ENCODE data around the gene DRAM2. TPM values are rescaled to one million over a fixed set of nuclear protein-coding genes. Genes with fewer than 3 reads are reported as not detected.

Gene DRAM2
- total and polyA plus RNA-seq, 2 donors from 2014 or later: 31.9 to 54.5 TPM

DNA sequence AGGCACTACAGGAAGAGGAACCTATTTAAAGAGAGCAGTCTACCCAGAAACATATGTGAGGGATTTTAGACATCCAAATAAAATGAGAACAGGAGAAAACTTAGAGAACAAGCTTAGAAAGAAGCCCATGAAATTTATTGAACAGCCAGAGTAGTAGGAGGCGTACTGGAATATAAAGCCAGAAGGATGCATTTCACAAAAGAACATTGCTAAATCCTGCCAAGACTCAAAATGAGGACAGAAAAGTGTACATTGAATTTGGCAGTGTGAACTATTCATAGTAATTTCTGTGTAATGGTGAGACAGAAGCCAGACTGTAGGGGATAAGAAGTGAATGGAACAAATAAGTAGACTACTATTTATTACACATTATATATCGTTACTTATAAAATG, 22.6 kb upstream of the DRAM2 start:
- H3K27ac ChIP-seq (ENCODE audit: low read depth in 2 of 2, low read length in 2 of 2): no peak overlapping the region
- no peak for DNase-seq
- H3K9me3 ChIP-seq (ENCODE audit: control insufficient read depth in 2 of 3, insufficient read depth in 1 of 3, low read length in 3 of 3): no peaks in the 10 kb centered on the region
- H3K27me3 ChIP-seq (ENCODE audit: control insufficient read depth, insufficient read depth, low read length): no peaks in the 10 kb centered on the region
- H3K9ac ChIP-seq (ENCODE audit: low read length in 3 of 3): no peak overlapping the region
- no peaks in the 10 kb centered on the region for H3K4me1 ChIP-seq (ENCODE audit: control insufficient read depth in 2 of 3, insufficient read depth in 2 of 3, low read depth in 1 of 3, low read length in 3 of 3)
- H3K36me3 ChIP-seq (ENCODE audit: control insufficient read depth in 2 of 3, insufficient read depth in 3 of 3, low read length in 3 of 3): peaks cover 3 to 6% (median 4%) of the 10 kb centered on the region in 3 donors
- FAIRE-seq: no peak
- TF ChIP-seq, protein P1, sequence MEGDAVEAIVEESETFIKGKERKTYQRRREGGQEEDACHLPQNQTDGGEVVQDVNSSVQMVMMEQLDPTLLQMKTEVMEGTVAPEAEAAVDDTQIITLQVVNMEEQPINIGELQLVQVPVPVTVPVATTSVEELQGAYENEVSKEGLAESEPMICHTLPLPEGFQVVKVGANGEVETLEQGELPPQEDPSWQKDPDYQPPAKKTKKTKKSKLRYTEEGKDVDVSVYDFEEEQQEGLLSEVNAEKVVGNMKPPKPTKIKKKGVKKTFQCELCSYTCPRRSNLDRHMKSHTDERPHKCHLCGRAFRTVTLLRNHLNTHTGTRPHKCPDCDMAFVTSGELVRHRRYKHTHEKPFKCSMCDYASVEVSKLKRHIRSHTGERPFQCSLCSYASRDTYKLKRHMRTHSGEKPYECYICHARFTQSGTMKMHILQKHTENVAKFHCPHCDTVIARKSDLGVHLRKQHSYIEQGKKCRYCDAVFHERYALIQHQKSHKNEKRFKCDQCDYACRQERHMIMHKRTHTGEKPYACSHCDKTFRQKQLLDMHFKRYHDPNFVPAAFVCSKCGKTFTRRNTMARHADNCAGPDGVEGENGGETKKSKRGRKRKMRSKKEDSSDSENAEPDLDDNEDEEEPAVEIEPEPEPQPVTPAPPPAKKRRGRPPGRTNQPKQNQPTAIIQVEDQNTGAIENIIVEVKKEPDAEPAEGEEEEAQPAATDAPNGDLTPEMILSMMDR (IDR thresholded peaks at IDR 0.05; ENCODE audit: borderline replicate concordance, extremely low read depth, insufficient read depth): no peak
- intact Hi-C loops (cut with DNase I): no loop called here
- no peak overlapping the region for H3K4me3 ChIP-seq (ENCODE audit: low read length in 3 of 3)

DNA sequence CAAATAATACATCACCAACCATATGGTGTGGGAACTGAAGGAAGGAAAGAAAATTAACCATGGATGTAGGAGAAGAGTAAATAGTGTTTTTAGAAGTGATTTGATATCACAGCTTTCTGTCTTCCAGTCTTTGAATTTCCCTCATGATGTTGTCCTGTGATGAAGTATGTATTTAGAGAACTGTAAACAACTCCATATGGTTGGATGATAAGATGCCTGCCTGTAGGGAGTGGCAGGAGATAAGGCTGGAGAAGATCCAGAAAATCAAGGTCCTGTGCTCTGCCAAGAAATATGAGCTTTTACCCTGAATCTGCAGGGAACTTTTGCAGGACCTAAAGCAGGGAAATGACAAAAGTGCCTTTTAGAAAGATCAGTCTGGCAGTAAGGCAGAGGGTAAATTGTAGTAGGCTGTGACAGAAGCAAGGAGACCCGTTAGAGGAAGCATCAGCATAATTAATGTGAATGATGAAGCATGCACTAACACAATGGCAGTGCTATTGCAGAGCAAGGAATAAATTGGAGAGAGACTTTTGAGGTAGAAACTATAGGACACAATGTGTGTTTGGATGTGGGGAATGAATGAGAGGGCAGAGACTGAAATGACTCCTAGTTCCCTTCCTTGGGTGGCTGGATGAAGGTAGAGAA, 22.1 kb upstream of the DRAM2 start:
- DNase-seq: no peak

DNA sequence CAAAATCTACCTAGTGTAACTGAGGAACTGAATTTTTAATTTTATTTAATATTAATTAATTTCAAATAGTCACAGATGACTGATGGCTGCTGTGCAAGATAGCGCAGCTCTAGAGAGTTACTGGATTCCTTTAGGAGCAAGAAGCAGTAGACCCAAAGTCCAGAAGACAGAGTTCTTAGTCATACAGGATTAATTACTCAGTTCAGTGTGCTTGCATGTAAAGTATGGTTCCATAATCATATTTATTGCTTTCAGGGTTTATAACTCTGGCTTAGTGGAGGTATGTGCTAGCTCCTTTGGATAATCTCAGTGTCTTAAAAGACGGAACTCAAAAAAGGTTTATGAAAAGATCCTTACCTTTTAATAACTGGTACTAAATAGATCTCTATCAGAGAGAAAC, 17.5 kb upstream of the DRAM2 start:
- H3K4me3 ChIP-seq (ENCODE audit: low read length in 3 of 3): no peak overlapping the region
- TF ChIP-seq, protein P1 (IDR thresholded peaks at IDR 0.05; ENCODE audit: borderline replicate concordance, extremely low read depth, insufficient read depth): no peak
- no peak overlapping the region for H3K9ac ChIP-seq (ENCODE audit: low read length in 3 of 3)
- no peak for DNase-seq
- no peaks in the 10 kb centered on the region for H3K27me3 ChIP-seq (ENCODE audit: control insufficient read depth, insufficient read depth, low read length)
- peaks cover 4 to 11% (median 8%) of the 10 kb centered on the region in 3 donors for H3K36me3 ChIP-seq (ENCODE audit: control insufficient read depth in 2 of 3, insufficient read depth in 3 of 3, low read length in 3 of 3)
- no peaks in the 10 kb centered on the region for H3K9me3 ChIP-seq (ENCODE audit: control insufficient read depth in 2 of 3, insufficient read depth in 1 of 3, low read length in 3 of 3)
- intact Hi-C loops (cut with DNase I): no loop called here
- H3K4me1 ChIP-seq (ENCODE audit: control insufficient read depth in 2 of 3, insufficient read depth in 2 of 3, low read depth in 1 of 3, low read length in 3 of 3): no peaks in the 10 kb centered on the region
- H3K27ac ChIP-seq (ENCODE audit: low read depth in 2 of 2, low read length in 2 of 2): no peak overlapping the region
- FAIRE-seq: no peak

More for the DNA sequence above, 22.1 kb upstream of the DRAM2 start:
- H3K9ac ChIP-seq (ENCODE audit: low read length in 3 of 3): no peak overlapping the region
- TF ChIP-seq, protein P1 (IDR thresholded peaks at IDR 0.05; ENCODE audit: borderline replicate concordance, extremely low read depth, insufficient read depth): no peak
- H3K36me3 ChIP-seq (ENCODE audit: control insufficient read depth in 2 of 3, insufficient read depth in 3 of 3, low read length in 3 of 3): peaks cover 3 to 6% (median 4%) of the 10 kb centered on the region in 3 donors
- intact Hi-C loops (cut with DNase I): no loop called here
- no peak overlapping the region for H3K4me3 ChIP-seq (ENCODE audit: low read length in 3 of 3)
- no peaks in the 10 kb centered on the region for H3K27me3 ChIP-seq (ENCODE audit: control insufficient read depth, insufficient read depth, low read length)
- no peaks in the 10 kb centered on the region for H3K9me3 ChIP-seq (ENCODE audit: control insufficient read depth in 2 of 3, insufficient read depth in 1 of 3, low read length in 3 of 3)
- FAIRE-seq: no peak
- no peak overlapping the region for H3K27ac ChIP-seq (ENCODE audit: low read depth in 2 of 2, low read length in 2 of 2)
- H3K4me1 ChIP-seq (ENCODE audit: control insufficient read depth in 2 of 3, insufficient read depth in 2 of 3, low read depth in 1 of 3, low read length in 3 of 3): no peaks in the 10 kb centered on the region

All from kidney (tissue), 14 donors.